Thyroid gland (tissue), 4 donors: ENCODE results near the gene RBBP6.

Experiments
- POLR2A ChIP-seq, 2 donors: fragments of 450-650 bp; IDR thresholded peaks; one replicate each; pipeline ENCODE4 v1.6.1; 2017; ENCODE audit warnings: antibody characterized with exemption in 2 of 2, mild to moderate bottlenecking in 2 of 2, moderate library complexity in 1 of 2
- TF ChIP-seq, protein P1 (sequence below), 6 experiments: fragments of 200-600 bp in 3 of 6; fragments of 450-650 bp in 3 of 6; sonication (generic) in 3 of 6; IDR thresholded peaks; one replicate each; pipeline ENCODE4 v1.5.1; 2016 to 2019; ENCODE audit warnings: antibody characterized with exemption in 6 of 6, mild to moderate bottlenecking in 2 of 6, inconsistent platforms in 1 of 6, moderate library complexity in 1 of 6

DNA sequence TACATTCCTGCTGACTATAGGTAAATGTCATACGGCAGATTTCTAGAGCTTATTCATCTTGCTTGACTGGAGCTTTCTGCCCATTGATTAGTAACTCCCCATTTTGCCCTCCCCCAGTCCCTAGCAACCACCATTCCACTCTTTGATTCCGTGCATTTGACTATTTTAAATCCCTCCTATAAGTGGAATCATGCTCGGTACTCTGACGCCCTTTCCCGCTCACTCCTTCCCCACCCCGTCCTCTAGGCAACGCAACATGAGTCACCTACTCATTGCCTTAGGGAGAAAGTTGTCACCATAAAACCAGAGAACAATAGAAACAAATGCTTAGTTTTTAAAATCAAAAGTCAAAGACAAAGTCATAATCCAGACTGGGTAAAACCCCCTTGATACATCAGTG lies 45.5 kb upstream of the RBBP6 start:
- TF ChIP-seq, protein P1, sequence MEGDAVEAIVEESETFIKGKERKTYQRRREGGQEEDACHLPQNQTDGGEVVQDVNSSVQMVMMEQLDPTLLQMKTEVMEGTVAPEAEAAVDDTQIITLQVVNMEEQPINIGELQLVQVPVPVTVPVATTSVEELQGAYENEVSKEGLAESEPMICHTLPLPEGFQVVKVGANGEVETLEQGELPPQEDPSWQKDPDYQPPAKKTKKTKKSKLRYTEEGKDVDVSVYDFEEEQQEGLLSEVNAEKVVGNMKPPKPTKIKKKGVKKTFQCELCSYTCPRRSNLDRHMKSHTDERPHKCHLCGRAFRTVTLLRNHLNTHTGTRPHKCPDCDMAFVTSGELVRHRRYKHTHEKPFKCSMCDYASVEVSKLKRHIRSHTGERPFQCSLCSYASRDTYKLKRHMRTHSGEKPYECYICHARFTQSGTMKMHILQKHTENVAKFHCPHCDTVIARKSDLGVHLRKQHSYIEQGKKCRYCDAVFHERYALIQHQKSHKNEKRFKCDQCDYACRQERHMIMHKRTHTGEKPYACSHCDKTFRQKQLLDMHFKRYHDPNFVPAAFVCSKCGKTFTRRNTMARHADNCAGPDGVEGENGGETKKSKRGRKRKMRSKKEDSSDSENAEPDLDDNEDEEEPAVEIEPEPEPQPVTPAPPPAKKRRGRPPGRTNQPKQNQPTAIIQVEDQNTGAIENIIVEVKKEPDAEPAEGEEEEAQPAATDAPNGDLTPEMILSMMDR (IDR thresholded peaks at IDR 0.05), result no peak
- TF ChIP-seq POLR2A (IDR thresholded peaks at IDR 0.05), result no peak
